Lower leg skin (tissue), 3 donors: ENCODE measurements around the gene FOSB.

Experiments used
- CTCF ChIP-seq, 3 donors: fragments of 450-650 bp; IDR thresholded peaks; one replicate each; pipeline ENCODE4 v1.5.1; 2016; ENCODE audit warnings: antibody characterized with exemption in 3 of 3, mild to moderate bottlenecking in 3 of 3, moderate library complexity in 2 of 3
- POLR2A ChIP-seq, 2 donors: fragments of 450-650 bp; IDR thresholded peaks; one replicate each; pipeline ENCODE4 v1.6.1; 2016 to 2017; ENCODE audit warnings: antibody characterized with exemption in 2 of 2, mild to moderate bottlenecking in 1 of 2, moderate library complexity in 1 of 2

GRCh38 chr19:45492137-45492626 is 24.4 kb downstream of the FOSB start:
- no peak for TF ChIP-seq CTCF (IDR thresholded peaks at IDR 0.05)
- no peak for TF ChIP-seq POLR2A (IDR thresholded peaks at IDR 0.05)
